Measurements from ENCODE around the gene TP53BP1. TPM values are rescaled to one million over a fixed set of nuclear protein-coding genes. Genes with fewer than 3 reads are reported as not detected.

The TP53BP1 gene
- total and polyA plus RNA-seq, 2 of the 13 experiments (the other 11 are each of a cell fraction or from before 2014, with no cell fraction given), result 17.1 to 17.4 TPM

DNA sequence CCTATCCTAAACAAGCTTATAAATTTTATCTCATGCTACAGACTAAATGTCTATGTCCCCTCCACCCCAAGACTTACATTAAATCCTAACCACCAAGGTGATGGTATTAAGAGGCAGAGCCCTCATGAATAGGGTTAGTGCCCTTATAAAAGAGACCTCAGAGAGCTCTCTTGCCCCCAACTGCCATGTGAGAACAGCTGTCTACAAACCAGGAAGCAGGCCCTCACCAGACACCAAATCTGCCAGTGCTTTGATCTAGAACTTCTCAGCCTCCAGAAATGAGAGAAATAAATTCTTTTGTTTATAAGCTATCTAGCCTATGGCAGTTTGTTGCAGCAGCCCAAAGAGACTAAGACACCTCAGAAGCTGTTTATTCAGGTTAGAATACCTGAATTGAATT, 58.5 kb downstream of the TP53BP1 start (continued):
- no peak for TF ChIP-seq ZC3H13 (CRISPR knock-in tag; IDR thresholded peaks at IDR 0.05)

- H3K36me3 ChIP-seq (replicated peaks in 1 of 2; ENCODE audit: control insufficient read depth in 1 of 2, insufficient read depth in 2 of 2, low read length in 2 of 2), result peaks cover 5 to 33% of the 10 kb centered on the region in 2 experiments
- H3K4me1 ChIP-seq (ENCODE audit: insufficient read depth, low read length), result no peaks in the 10 kb centered on the region
- H3K4me2 ChIP-seq (ENCODE audit: low read depth, low read length), result no peak overlapping the region
- H2AFZ ChIP-seq (ENCODE audit: low read length), result no peak overlapping the region
- BruUV-seq (replicated peaks), result no TSS peak
- H3K9ac ChIP-seq (ENCODE audit: insufficient read depth, low read depth, low read length), result no peak overlapping the region
- no peaks in the 10 kb centered on the region for H3K79me2 ChIP-seq (ENCODE audit: insufficient read depth, low read length)
- ChIA-PET POLR2A (no interaction called here), CTCF (ENCODE audit: low intra/inter-chr PET ratio, low total read pairs) (no interaction called here)
- H3K27ac ChIP-seq (ENCODE audit: extremely low read length, insufficient read depth, low read length), result no peak overlapping the region
- no peak for ATAC-seq
- intact Hi-C loops (cut with micrococcal nuclease; ENCODE audit: unreplicated experiment) (no loop called here), in situ Hi-C loops (cut with HindIII; ENCODE audit: extremely low pct_ligation_motif_present, low pct_unique_long_range_greater_than_20kb) (loop anchor here (25.0 kb wide), 1 partner anchor 329 kb away; no protein-coding TSS in a partner anchor)
- DNase-seq (ENCODE audit: low spot score), result no peak
- FAIRE-seq, result no peak
- H3K9me3 ChIP-seq (ENCODE audit: low read length), result no peaks in the 10 kb centered on the region
- H3K27me3 ChIP-seq (ENCODE audit: control insufficient read depth in 1 of 2, insufficient read depth in 2 of 2, low read length in 2 of 2), result no peaks in the 10 kb centered on the region
- WGBS (ENCODE audit: low lambda C conversion rate), result 95% methylated on average over 3 of the region's 3 CpGs
- H4K20me1 ChIP-seq (ENCODE audit: insufficient read depth, low read length), result no peaks in the 10 kb centered on the region
- no peak overlapping the region for H3K4me3 ChIP-seq (replicated peaks in 1 of 3; ENCODE audit: insufficient read depth in 1 of 3, low read depth in 2 of 3, low read length in 3 of 3)
- no peak for TF ChIP-seq HNRNPL (IDR thresholded peaks at IDR 0.05; ENCODE audit: low read depth, low read length)
- no peak for TF ChIP-seq PRMT3 (CRISPR knock-in tag; IDR thresholded peaks at IDR 0.05; ENCODE audit: borderline replicate concordance, low read depth)
- TF ChIP-seq BCL3 (CRISPR knock-in tag; IDR thresholded peaks at IDR 0.05), result no peak
- TF ChIP-seq ZNF121 (CRISPR knock-in tag; IDR thresholded peaks at IDR 0.05), result no peak
- TF ChIP-seq FOXK2 (IDR thresholded peaks at IDR 0.05), result no peak
- TF ChIP-seq ZBTB42 (CRISPR knock-in tag; IDR thresholded peaks at IDR 0.05), result no peak
- TF ChIP-seq SNRNP70 (IDR thresholded peaks at IDR 0.05; ENCODE audit: low read depth, low read length), result no peak
- TF ChIP-seq ATRX (CRISPR knock-in tag; IDR thresholded peaks at IDR 0.05; ENCODE audit: borderline replicate concordance), result no peak
- TF ChIP-seq, protein P1, sequence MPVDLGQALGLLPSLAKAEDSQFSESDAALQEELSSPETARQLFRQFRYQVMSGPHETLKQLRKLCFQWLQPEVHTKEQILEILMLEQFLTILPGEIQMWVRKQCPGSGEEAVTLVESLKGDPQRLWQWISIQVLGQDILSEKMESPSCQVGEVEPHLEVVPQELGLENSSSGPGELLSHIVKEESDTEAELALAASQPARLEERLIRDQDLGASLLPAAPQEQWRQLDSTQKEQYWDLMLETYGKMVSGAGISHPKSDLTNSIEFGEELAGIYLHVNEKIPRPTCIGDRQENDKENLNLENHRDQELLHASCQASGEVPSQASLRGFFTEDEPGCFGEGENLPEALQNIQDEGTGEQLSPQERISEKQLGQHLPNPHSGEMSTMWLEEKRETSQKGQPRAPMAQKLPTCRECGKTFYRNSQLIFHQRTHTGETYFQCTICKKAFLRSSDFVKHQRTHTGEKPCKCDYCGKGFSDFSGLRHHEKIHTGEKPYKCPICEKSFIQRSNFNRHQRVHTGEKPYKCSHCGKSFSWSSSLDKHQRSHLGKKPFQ (CRISPR knock-in tag; IDR thresholded peaks at IDR 0.05; ENCODE audit: insufficient replicate concordance), result no peak
These were observed 59.2 kb downstream of the TP53BP1 start for GRCh38 chr15:43433661-43434303.

Measured in HepG2 (cell line).